Cardiac fibroblast (primary cell): ENCODE measurements around the gene KRTAP22-2.

ENCODE experiments used
- DNase-seq, 2 donors: peaks; one replicate each; pipeline versions ENCODE4 v3.0.0 to v3.0.0-alpha.2; 2010; ENCODE audit warnings: low read depth in 2 of 2
- H3K4me3 ChIP-seq, 2 donors: replicated peaks in 1 of 2; 1 replicate in 1 of 2; 2 replicates in 1 of 2; pipeline ENCODE4 v1.5.1; 2011; ENCODE audit warnings: low read depth in 2 of 2, low read length in 2 of 2, mild to moderate bottlenecking in 2 of 2, moderate library complexity in 1 of 2
- CTCF ChIP-seq: IDR thresholded peaks from one replicate; pipeline ENCODE4 v1.5.1; 2011; ENCODE audit warnings: low read depth, mild to moderate bottlenecking, low read length, inconsistent platforms

The KRTAP22-2 gene

DNA sequence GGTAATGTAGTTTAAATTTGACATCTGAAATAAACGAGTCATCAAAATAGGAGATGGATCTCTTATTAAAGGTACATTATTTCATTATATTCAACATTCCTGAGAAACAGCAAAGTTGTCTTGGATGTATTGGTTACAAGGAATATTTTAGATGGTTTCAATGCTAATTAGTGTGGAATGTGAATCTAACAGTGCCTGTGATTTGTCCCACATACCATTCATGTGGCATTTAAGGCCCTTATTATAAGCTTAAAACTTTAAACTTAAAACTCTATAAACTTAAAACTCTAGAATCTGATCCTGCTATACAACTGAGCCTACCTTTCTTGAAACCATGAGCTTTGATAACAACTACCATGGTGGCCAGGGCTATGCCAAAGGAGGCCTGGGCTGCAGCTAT lies 10.6 kb upstream of the KRTAP22-2 start, which contains the start of gene KRTAP22-1:
Gene KRTAP22-1, plus strand, starts transcription at position 301 of the 400 bp plus-strand sequence.
- TF ChIP-seq CTCF, result no peak
- DNase-seq, result no peak
- H3K4me3 ChIP-seq, result no peak within 1 kb of the TSS

- no peak for DNase-seq
- no peak for TF ChIP-seq CTCF
- no peak within 1 kb of the TSS for H3K4me3 ChIP-seq
Observed at GRCh38 chr21:30598802-30599201, 8.6 kb upstream of the KRTAP22-2 start, which contains the start of gene KRTAP6-2. Gene KRTAP6-2, minus strand, starts transcription at chr21:30598902. Its CDS starts 28 bp downstream, at chr21:30598874.

- no peak for DNase-seq
- no peak within 1 kb of the TSS for H3K4me3 ChIP-seq
- TF ChIP-seq CTCF, result no peak
Observed at GRCh38 chr21:30592140-30592539, 1.9 kb upstream of the KRTAP22-2 start, which contains the start of gene KRTAP6-3. Gene KRTAP6-3, plus strand, starts transcription at chr21:30592440. Its CDS starts 6 bp downstream, at chr21:30592446.

- no peak for DNase-seq
- TF ChIP-seq CTCF, result no peak
- H3K4me3 ChIP-seq, result no peak overlapping the region
Observed at GRCh38 chr21:30582870-30583269, 7.3 kb downstream of the KRTAP22-2 start.

- no peak for DNase-seq
- no peak for TF ChIP-seq CTCF
- H3K4me3 ChIP-seq, result no peak overlapping the region
Observed at GRCh38 chr21:30580132-30580531, 10.1 kb downstream of the KRTAP22-2 start.

- no peak for DNase-seq
- TF ChIP-seq CTCF, result no peak
- H3K4me3 ChIP-seq, result no peak overlapping the region
Observed at GRCh38 chr21:30579346-30579745, 10.9 kb downstream of the KRTAP22-2 start.

GRCh38 chr21:30577766-30578165 lies 12.4 kb downstream of the KRTAP22-2 start:
- no peak for TF ChIP-seq CTCF
- H3K4me3 ChIP-seq, result no peak overlapping the region
- DNase-seq, result no peak
